ENCODE results near the gene PARD3. TPM values are rescaled to one million over a fixed set of nuclear protein-coding genes. Genes with fewer than 3 reads are reported as not detected.

The PARD3 gene
- total and polyA plus RNA-seq, 3 donors from 2014 or later: 31.8 to 59.5 (median 49.5) TPM

GRCh38 chr10:34262985-34263384 is 552.1 kb downstream of the PARD3 start:
- H3K27ac ChIP-seq: no peak overlapping the region
- no peaks in the 10 kb centered on the region for H3K27me3 ChIP-seq
- TF ChIP-seq CTCF (IDR thresholded peaks at IDR 0.05) (no peak), POLR2A (IDR thresholded peaks at IDR 0.05) (no peak)
- WGBS, 2 donors: 89 to 96% methylated on average over 1 of the region's 1 CpG
- H3K4me1 ChIP-seq: no peaks in the 10 kb centered on the region
- no peaks in the 10 kb centered on the region for H3K9me3 ChIP-seq
- intact Hi-C loops (cut with DNase I; ENCODE audit: low total_unique reads): no loop called here
- H3K4me3 ChIP-seq: no peak overlapping the region
- DNase-seq: no peak
- no peaks in the 10 kb centered on the region for H3K36me3 ChIP-seq (ENCODE audit: low read depth, missing control alignments)

- Histone ChIP-seq H3K4me1 (no peaks in the 10 kb centered on the region), H3K27ac (no peak overlapping the region), H3K9me3 (no peaks in the 10 kb centered on the region), H3K4me3 (no peak overlapping the region), H3K27me3 (no peaks in the 10 kb centered on the region), H3K36me3 (ENCODE audit: low read depth, missing control alignments) (no peaks in the 10 kb centered on the region)
- DNase-seq: no peak
- intact Hi-C loops (cut with DNase I; ENCODE audit: low total_unique reads): no loop called here
- TF ChIP-seq POLR2A (IDR thresholded peaks at IDR 0.05) (no peak), CTCF (IDR thresholded peaks at IDR 0.05) (no peak)
- 80 to 81% methylated on average over 5 of the region's 5 CpGs for WGBS, 2 donors
Measured at GRCh38 chr10:34260904-34261303, 554.2 kb downstream of the PARD3 start.

DNA sequence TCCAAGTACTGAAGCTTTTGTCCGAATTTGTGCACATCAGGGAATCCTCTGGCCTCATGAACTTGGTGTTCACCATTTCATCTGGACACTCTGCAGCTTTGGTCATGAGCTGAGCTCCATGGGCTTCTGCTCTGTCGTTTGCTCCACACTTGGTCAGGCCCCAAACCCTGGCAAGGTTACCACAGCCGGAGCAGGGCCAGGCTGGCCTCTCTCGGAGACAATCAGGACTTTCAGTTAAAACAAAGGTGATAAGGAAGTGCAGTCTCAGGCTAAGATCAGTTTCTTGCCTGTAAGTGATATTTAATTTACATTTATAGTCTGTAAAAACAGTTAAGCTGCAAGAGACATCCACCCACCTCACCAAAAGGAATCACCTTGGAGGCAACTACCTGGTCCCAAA is 558.9 kb downstream of the PARD3 start:
- 69 to 81% methylated on average over 4 of the region's 4 CpGs for WGBS, 2 donors
- TF ChIP-seq POLR2A (IDR thresholded peaks at IDR 0.05): no peak
- no peak for TF ChIP-seq CTCF (IDR thresholded peaks at IDR 0.05)
- DNase-seq: no peak
- Histone ChIP-seq H3K27ac (no peak overlapping the region), H3K27me3 (no peaks in the 10 kb centered on the region), H3K4me1 (no peaks in the 10 kb centered on the region), H3K9me3 (no peaks in the 10 kb centered on the region), H3K4me3 (no peak overlapping the region), H3K36me3 (ENCODE audit: low read depth, missing control alignments) (no peaks in the 10 kb centered on the region)
- intact Hi-C loops (cut with DNase I; ENCODE audit: low total_unique reads): no loop called here

GRCh38 chr10:34255035-34255434 is 560.1 kb downstream of the PARD3 start:
- Histone ChIP-seq H3K36me3 (ENCODE audit: low read depth, missing control alignments) (no peaks in the 10 kb centered on the region), H3K27me3 (no peaks in the 10 kb centered on the region), H3K9me3 (no peaks in the 10 kb centered on the region), H3K27ac (no peak overlapping the region), H3K4me3 (no peak overlapping the region), H3K4me1 (no peaks in the 10 kb centered on the region)
- 71 to 74% methylated on average over 3 of the region's 3 CpGs for WGBS, 2 donors
- TF ChIP-seq CTCF (IDR thresholded peaks at IDR 0.05) (no peak), POLR2A (IDR thresholded peaks at IDR 0.05) (no peak)
- DNase-seq: no peak
- intact Hi-C loops (cut with DNase I; ENCODE audit: low total_unique reads): no loop called here

DNA sequence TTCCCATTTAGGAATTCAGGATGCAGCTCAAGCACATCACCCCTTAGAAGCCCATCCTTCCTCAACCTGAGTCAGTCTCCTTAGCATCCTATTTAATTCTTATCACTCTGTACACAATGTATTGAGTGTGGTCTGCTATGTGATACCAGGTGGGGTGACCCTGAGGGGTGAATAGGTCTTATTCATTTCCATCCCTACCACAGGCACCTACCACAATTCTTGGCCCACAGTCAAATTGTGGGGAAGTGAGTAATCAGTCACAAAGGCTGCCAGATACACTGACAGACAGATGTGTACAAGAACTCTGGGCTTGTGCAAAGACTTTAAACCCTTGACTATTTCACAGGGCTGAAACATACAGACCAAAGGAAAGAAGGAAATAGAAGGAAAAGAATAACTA is 560.5 kb downstream of the PARD3 start:
- Histone ChIP-seq H3K27ac (no peak overlapping the region), H3K9me3 (no peaks in the 10 kb centered on the region), H3K36me3 (ENCODE audit: low read depth, missing control alignments) (no peaks in the 10 kb centered on the region), H3K27me3 (no peaks in the 10 kb centered on the region), H3K4me3 (no peak overlapping the region), H3K4me1 (no peaks in the 10 kb centered on the region)
- DNase-seq: no peak
- TF ChIP-seq CTCF (IDR thresholded peaks at IDR 0.05) (no peak), POLR2A (IDR thresholded peaks at IDR 0.05) (no peak)
- intact Hi-C loops (cut with DNase I; ENCODE audit: low total_unique reads): no loop called here
